Effector memory CD8-positive, alpha-beta T cell (primary cell): Measurements from ENCODE around the gene THUMPD2.
"Not testable (repeated sequence)": the region's sequence is repeated elsewhere in the genome, so short reads cannot be mapped to it uniquely, and the experiment has no call there.

ENCODE experiments used
- ATAC-seq: fragments of 150-1000 bp; cut with Tn5 transposase; replicated peaks from 2 replicates; pipeline ENCODE4 v1.10.0; 2021; ENCODE audit warnings: mild to moderate bottlenecking, moderate library complexity
- DNase-seq, 3 experiments: peaks; one replicate each; pipeline ENCODE4 v3.0.0; 2021
- H3K27ac Mint-ChIP-seq, 2 donors: one replicate each; pipeline ENCODE4 v1.8.0; 2022; ENCODE audit warnings: mild to moderate bottlenecking in 2 of 2, mixed read lengths in 2 of 2, moderate library complexity in 2 of 2
- H3K27me3 Mint-ChIP-seq, 2 donors: one replicate each; pipeline ENCODE4 v1.8.0; 2022; ENCODE audit warnings: mixed read lengths in 2 of 2
- H3K36me3 Mint-ChIP-seq: one replicate; pipeline ENCODE4 v1.8.0; 2022; ENCODE audit warnings: mild to moderate bottlenecking, moderate library complexity, mixed read lengths; ENCODE audit not compliant: insufficient read depth
- H3K4me1 Mint-ChIP-seq, 2 donors: one replicate each; pipeline ENCODE4 v1.8.0; 2022; ENCODE audit warnings: low read depth in 2 of 2, mixed read lengths in 2 of 2
- H3K4me3 Mint-ChIP-seq, 2 donors: one replicate each; pipeline ENCODE4 v1.8.0; 2022; ENCODE audit warnings: mild to moderate bottlenecking in 2 of 2, mixed read lengths in 2 of 2, moderate library complexity in 2 of 2
- H3K9me3 Mint-ChIP-seq, 2 donors: one replicate each; pipeline ENCODE4 v1.8.0; 2022; ENCODE audit warnings: mixed read lengths in 2 of 2

The THUMPD2 gene

GRCh38 chr2:39737661-39738060, 41.4 kb downstream of the THUMPD2 start:
- H3K27ac Mint-ChIP-seq: no peak overlapping the region
- no peak for DNase-seq
- ATAC-seq: no peak
- H3K27me3 Mint-ChIP-seq: no peaks in the 10 kb centered on the region
- H3K36me3 Mint-ChIP-seq: peaks cover 31% of the 10 kb centered on the region
- no peaks in the 10 kb centered on the region for H3K9me3 Mint-ChIP-seq
- H3K4me1 Mint-ChIP-seq: peaks cover 1 to 5% of the 10 kb centered on the region in 2 donors
- no peak overlapping the region for H3K4me3 Mint-ChIP-seq

- H3K27me3 Mint-ChIP-seq: no peaks in the 10 kb centered on the region
- no peak for DNase-seq
- peaks cover 1 to 5% of the 10 kb centered on the region in 2 donors for H3K4me1 Mint-ChIP-seq
- no peak overlapping the region for H3K27ac Mint-ChIP-seq
- H3K4me3 Mint-ChIP-seq: no peak overlapping the region
- H3K36me3 Mint-ChIP-seq: peaks cover 28% of the 10 kb centered on the region
- H3K9me3 Mint-ChIP-seq: no peaks in the 10 kb centered on the region
- no peak for ATAC-seq
Observed at GRCh38 chr2:39736640-39737039, 42.4 kb downstream of the THUMPD2 start.

- ATAC-seq (no peak), DNase-seq (no peak)
- Mint-ChIP-seq H3K36me3 (peaks cover 27% of the 10 kb centered on the region), H3K4me1 (peaks cover 1 to 5% of the 10 kb centered on the region in 2 donors), H3K4me3 (no peak overlapping the region), H3K27ac (no peak overlapping the region), H3K9me3 (no peaks in the 10 kb centered on the region), H3K27me3 (no peaks in the 10 kb centered on the region)
Observed at GRCh38 chr2:39735648-39736047, 43.4 kb downstream of the THUMPD2 start.

- H3K27me3 Mint-ChIP-seq: no peaks in the 10 kb centered on the region
- no peak overlapping the region for H3K4me3 Mint-ChIP-seq
- DNase-seq (no peak), ATAC-seq (no peak)
- H3K27ac Mint-ChIP-seq: no peak overlapping the region
- H3K36me3 Mint-ChIP-seq: peaks cover 21% of the 10 kb centered on the region
- H3K9me3 Mint-ChIP-seq: no peaks in the 10 kb centered on the region
- peaks cover 1 to 5% of the 10 kb centered on the region in 2 donors for H3K4me1 Mint-ChIP-seq
Observed at GRCh38 chr2:39734445-39734844, 44.6 kb downstream of the THUMPD2 start.

- no peak overlapping the region for H3K4me3 Mint-ChIP-seq
- no peaks in the 10 kb centered on the region for H3K27me3 Mint-ChIP-seq
- no peak overlapping the region for H3K27ac Mint-ChIP-seq
- peaks cover 20% of the 10 kb centered on the region for H3K36me3 Mint-ChIP-seq
- H3K9me3 Mint-ChIP-seq: no peaks in the 10 kb centered on the region
- H3K4me1 Mint-ChIP-seq: peaks cover 1 to 5% of the 10 kb centered on the region in 2 donors
- DNase-seq (no peak), ATAC-seq (no peak)
Observed at GRCh38 chr2:39733070-39733674, 45.9 kb downstream of the THUMPD2 start.

- Mint-ChIP-seq H3K27ac (no peak overlapping the region), H3K4me1 (peaks cover 1 to 5% of the 10 kb centered on the region in 2 donors), H3K9me3 (no peaks in the 10 kb centered on the region), H3K27me3 (no peaks in the 10 kb centered on the region), H3K36me3 (peaks cover 14% of the 10 kb centered on the region), H3K4me3 (no peak overlapping the region)
- no peak for ATAC-seq
- no peak for DNase-seq
Observed at GRCh38 chr2:39732482-39732881, 46.6 kb downstream of the THUMPD2 start.

GRCh38 chr2:39731546-39731945, 47.5 kb downstream of the THUMPD2 start:
- H3K27me3 Mint-ChIP-seq: no peaks in the 10 kb centered on the region
- H3K27ac Mint-ChIP-seq: no peak overlapping the region
- ATAC-seq (no peak), DNase-seq (no peak)
- H3K4me1 Mint-ChIP-seq: peaks cover 1 to 5% of the 10 kb centered on the region in 2 donors
- no peaks in the 10 kb centered on the region for H3K9me3 Mint-ChIP-seq
- H3K36me3 Mint-ChIP-seq: peaks cover 8% of the 10 kb centered on the region
- no peak overlapping the region for H3K4me3 Mint-ChIP-seq

GRCh38 chr2:39730685-39731302, 48.3 kb downstream of the THUMPD2 start:
- Mint-ChIP-seq H3K27me3 (no peaks in the 10 kb centered on the region), H3K36me3 (peaks cover 3% of the 10 kb centered on the region), H3K9me3 (no peaks in the 10 kb centered on the region), H3K4me3 (no peak overlapping the region), H3K4me1 (peaks cover 1 to 5% of the 10 kb centered on the region in 2 donors), H3K27ac (no peak overlapping the region)
- ATAC-seq (no peak), DNase-seq (no peak)

GRCh38 chr2:39730276-39730675, 48.8 kb downstream of the THUMPD2 start:
- no peaks in the 10 kb centered on the region for H3K36me3 Mint-ChIP-seq
- no peaks in the 10 kb centered on the region for H3K27me3 Mint-ChIP-seq
- H3K27ac Mint-ChIP-seq: no peak overlapping the region
- H3K9me3 Mint-ChIP-seq: no peaks in the 10 kb centered on the region
- ATAC-seq: no peak
- H3K4me3 Mint-ChIP-seq: no peak overlapping the region
- DNase-seq: no peak
- peaks cover 1 to 5% of the 10 kb centered on the region in 2 donors for H3K4me1 Mint-ChIP-seq

- ATAC-seq (no peak), DNase-seq (no peak)
- H3K27me3 Mint-ChIP-seq: no peaks in the 10 kb centered on the region
- no peaks in the 10 kb centered on the region for H3K36me3 Mint-ChIP-seq
- H3K9me3 Mint-ChIP-seq: no peaks in the 10 kb centered on the region
- H3K4me3 Mint-ChIP-seq: no peak overlapping the region
- no peaks in the 10 kb centered on the region for H3K4me1 Mint-ChIP-seq
- no peak overlapping the region for H3K27ac Mint-ChIP-seq
Observed at GRCh38 chr2:39728941-39729351, 50.1 kb downstream of the THUMPD2 start.

GRCh38 chr2:39728085-39728484, 51.0 kb downstream of the THUMPD2 start:
- not testable (repeated sequence) for H3K9me3 Mint-ChIP-seq, DNase-seq, H3K27me3 Mint-ChIP-seq, H3K4me3 Mint-ChIP-seq, H3K36me3 Mint-ChIP-seq, H3K4me1 Mint-ChIP-seq, ATAC-seq, H3K27ac Mint-ChIP-seq

GRCh38 chr2:39725401-39725800, 53.7 kb downstream of the THUMPD2 start:
- peaks cover 12 to 21% of the 10 kb centered on the region in 2 donors for H3K27me3 Mint-ChIP-seq
- ATAC-seq: no peak
- H3K4me1 Mint-ChIP-seq: no peaks in the 10 kb centered on the region
- H3K27ac Mint-ChIP-seq: no peak overlapping the region
- no peak for DNase-seq
- no peaks in the 10 kb centered on the region for H3K36me3 Mint-ChIP-seq
- no peaks in the 10 kb centered on the region for H3K9me3 Mint-ChIP-seq
- no peak overlapping the region for H3K4me3 Mint-ChIP-seq

- H3K4me3 Mint-ChIP-seq: no peak overlapping the region
- H3K36me3 Mint-ChIP-seq: no peaks in the 10 kb centered on the region
- DNase-seq (no peak), ATAC-seq (no peak)
- no peaks in the 10 kb centered on the region for H3K9me3 Mint-ChIP-seq
- no peaks in the 10 kb centered on the region for H3K4me1 Mint-ChIP-seq
- peaks cover 15 to 27% of the 10 kb centered on the region in 2 donors for H3K27me3 Mint-ChIP-seq
- H3K27ac Mint-ChIP-seq: no peak overlapping the region
Observed at GRCh38 chr2:39724828-39725144, 54.3 kb downstream of the THUMPD2 start.

GRCh38 chr2:39723946-39724827, 54.9 kb downstream of the THUMPD2 start:
- no peaks in the 10 kb centered on the region for H3K4me1 Mint-ChIP-seq
- H3K9me3 Mint-ChIP-seq: no peaks in the 10 kb centered on the region
- H3K36me3 Mint-ChIP-seq: no peaks in the 10 kb centered on the region
- DNase-seq: no peak
- no peak for ATAC-seq
- no peak overlapping the region for H3K4me3 Mint-ChIP-seq
- peaks cover 15 to 31% of the 10 kb centered on the region in 2 donors for H3K27me3 Mint-ChIP-seq
- no peak overlapping the region for H3K27ac Mint-ChIP-seq
